ENCODE measurements around the gene STK4. TPM values are rescaled to one million over a fixed set of nuclear protein-coding genes. Genes with fewer than 3 reads are reported as not detected.

Gene STK4
- total RNA-seq, 1 experiment from 2014 or later: 52.7 TPM

DNA sequence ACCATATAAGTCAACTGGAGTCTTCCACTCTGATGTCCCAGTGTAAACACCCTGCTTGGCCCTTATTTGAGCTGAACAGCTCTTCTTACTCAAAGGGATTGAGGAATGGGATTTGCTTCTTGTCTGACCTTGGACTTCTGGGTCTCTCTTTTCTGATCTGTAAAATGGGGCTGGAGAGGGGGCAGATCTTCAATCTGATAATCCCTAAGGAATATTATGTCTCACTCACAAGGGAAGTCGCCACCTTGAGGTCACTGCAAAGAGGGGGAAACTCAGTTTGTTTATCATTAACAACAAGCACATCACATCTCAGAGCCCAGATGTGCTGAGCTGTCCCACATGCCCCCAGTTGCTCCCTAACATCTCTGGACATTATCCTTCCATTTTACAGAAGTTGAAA lies 119.6 kb downstream of the STK4 start:
- Histone ChIP-seq H3K27ac (ENCODE audit: low read depth, low read length, poor library complexity, severe bottlenecking) (no peak overlapping the region), H3K9me3 (ENCODE audit: low read depth, low read length, poor library complexity, severe bottlenecking) (no peaks in the 10 kb centered on the region), H3K4me3 (ENCODE audit: low read depth, low read length, poor library complexity, severe bottlenecking) (no peak overlapping the region), H3K27me3 (replicated peaks; ENCODE audit: insufficient read depth, low read depth, low read length, poor library complexity) (no peaks in the 10 kb centered on the region), H3K4me1 (ENCODE audit: insufficient read depth, low read length, poor library complexity, severe bottlenecking) (no peaks in the 10 kb centered on the region), H3K36me3 (ENCODE audit: insufficient read depth, low read length, poor library complexity, severe bottlenecking) (no peaks in the 10 kb centered on the region)
- CTCF ChIA-PET: no interaction called here
- TF ChIP-seq, protein P1, sequence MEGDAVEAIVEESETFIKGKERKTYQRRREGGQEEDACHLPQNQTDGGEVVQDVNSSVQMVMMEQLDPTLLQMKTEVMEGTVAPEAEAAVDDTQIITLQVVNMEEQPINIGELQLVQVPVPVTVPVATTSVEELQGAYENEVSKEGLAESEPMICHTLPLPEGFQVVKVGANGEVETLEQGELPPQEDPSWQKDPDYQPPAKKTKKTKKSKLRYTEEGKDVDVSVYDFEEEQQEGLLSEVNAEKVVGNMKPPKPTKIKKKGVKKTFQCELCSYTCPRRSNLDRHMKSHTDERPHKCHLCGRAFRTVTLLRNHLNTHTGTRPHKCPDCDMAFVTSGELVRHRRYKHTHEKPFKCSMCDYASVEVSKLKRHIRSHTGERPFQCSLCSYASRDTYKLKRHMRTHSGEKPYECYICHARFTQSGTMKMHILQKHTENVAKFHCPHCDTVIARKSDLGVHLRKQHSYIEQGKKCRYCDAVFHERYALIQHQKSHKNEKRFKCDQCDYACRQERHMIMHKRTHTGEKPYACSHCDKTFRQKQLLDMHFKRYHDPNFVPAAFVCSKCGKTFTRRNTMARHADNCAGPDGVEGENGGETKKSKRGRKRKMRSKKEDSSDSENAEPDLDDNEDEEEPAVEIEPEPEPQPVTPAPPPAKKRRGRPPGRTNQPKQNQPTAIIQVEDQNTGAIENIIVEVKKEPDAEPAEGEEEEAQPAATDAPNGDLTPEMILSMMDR (conservative IDR thresholded peaks at IDR 0.05; ENCODE audit: low read depth, low read length): no peak
- no peak for TF ChIP-seq EZH2 (IDR thresholded peaks at IDR 0.05; ENCODE audit: borderline replicate concordance, low read depth, low read length, poor library complexity, severe bottlenecking)
- intact Hi-C loops (cut with micrococcal nuclease; ENCODE audit: unreplicated experiment): no loop called here
- no peak for DNase-seq (ENCODE audit: low spot score)
- POLR2A ChIA-PET (ENCODE audit: low non-redundant PET): no interaction called here
- no TSS peak for BruUV-seq (replicated peaks)

DNA sequence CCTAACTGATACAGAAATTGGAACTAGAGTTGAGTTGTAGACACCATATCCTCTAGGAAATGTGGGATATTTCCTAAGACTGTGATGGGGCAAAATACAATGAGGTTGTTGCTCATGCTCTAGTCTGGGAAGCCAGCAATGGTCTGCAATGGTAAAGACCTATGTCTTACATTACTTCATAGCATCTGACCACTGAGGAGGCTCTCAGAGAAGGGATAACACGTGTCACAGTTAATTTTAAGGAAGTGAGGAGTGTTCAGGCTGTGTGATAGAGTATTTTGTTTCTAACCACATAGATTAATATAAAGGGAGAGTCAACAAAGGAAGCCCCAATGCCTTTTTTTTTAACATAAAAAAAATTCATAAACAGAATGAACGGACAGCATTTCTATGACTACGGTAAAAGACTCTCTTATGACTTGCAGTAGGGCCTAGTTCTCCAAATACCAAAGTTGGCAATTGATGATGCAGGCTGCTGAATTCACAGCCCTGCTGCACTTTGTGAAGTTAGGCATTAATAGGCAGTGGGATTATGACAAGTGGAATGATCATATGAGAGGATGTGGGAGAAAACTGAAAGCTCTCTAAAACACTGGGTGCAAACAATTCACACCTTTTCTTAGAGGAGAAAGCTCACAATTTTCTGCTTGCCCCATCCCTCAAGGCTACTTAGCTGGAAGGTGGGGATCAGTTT lies 120.9 kb downstream of the STK4 start:
- H3K27me3 ChIP-seq (replicated peaks; ENCODE audit: insufficient read depth, low read depth, low read length, poor library complexity): no peaks in the 10 kb centered on the region
- no peaks in the 10 kb centered on the region for H3K4me1 ChIP-seq (ENCODE audit: insufficient read depth, low read length, poor library complexity, severe bottlenecking)
- no peak overlapping the region for H3K4me3 ChIP-seq (ENCODE audit: low read depth, low read length, poor library complexity, severe bottlenecking)
- H3K36me3 ChIP-seq (ENCODE audit: insufficient read depth, low read length, poor library complexity, severe bottlenecking): no peaks in the 10 kb centered on the region
- CTCF ChIA-PET: no interaction called here
- TF ChIP-seq EZH2 (IDR thresholded peaks at IDR 0.05; ENCODE audit: borderline replicate concordance, low read depth, low read length, poor library complexity, severe bottlenecking): no peak
- TF ChIP-seq, protein P1 (conservative IDR thresholded peaks at IDR 0.05; ENCODE audit: low read depth, low read length): no peak
- no peaks in the 10 kb centered on the region for H3K9me3 ChIP-seq (ENCODE audit: low read depth, low read length, poor library complexity, severe bottlenecking)
- no peak for DNase-seq (ENCODE audit: low spot score)
- intact Hi-C loops (cut with micrococcal nuclease; ENCODE audit: unreplicated experiment): no loop called here
- POLR2A ChIA-PET (ENCODE audit: low non-redundant PET): no interaction called here
- no TSS peak for BruUV-seq (replicated peaks)
- no peak overlapping the region for H3K27ac ChIP-seq (ENCODE audit: low read depth, low read length, poor library complexity, severe bottlenecking)

DNA sequence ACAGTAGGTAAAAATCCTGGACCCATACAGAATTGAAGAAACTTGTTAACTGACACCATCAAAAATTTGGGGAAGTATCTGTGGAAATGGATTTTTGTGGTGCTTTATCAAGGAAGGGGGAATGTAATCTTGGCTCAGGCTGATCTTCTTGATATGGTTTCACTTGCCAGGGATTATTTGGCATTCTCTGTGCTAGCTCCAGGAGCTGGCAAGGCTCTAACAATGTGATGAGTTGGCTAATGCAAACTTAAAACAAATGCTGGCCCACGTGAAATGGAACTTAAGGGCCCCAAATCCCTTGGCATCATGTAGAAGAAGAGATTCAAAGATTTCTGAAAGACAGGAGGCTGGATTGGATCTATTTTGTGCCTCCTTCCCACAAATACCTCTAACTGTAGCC lies 121.5 kb downstream of the STK4 start:
- ChIA-PET POLR2A (ENCODE audit: low non-redundant PET) (no interaction called here), CTCF (no interaction called here)
- TF ChIP-seq, protein P1 (conservative IDR thresholded peaks at IDR 0.05; ENCODE audit: low read depth, low read length): no peak
- TF ChIP-seq EZH2 (IDR thresholded peaks at IDR 0.05; ENCODE audit: borderline replicate concordance, low read depth, low read length, poor library complexity, severe bottlenecking): no peak
- H3K4me3 ChIP-seq (ENCODE audit: low read depth, low read length, poor library complexity, severe bottlenecking): no peak overlapping the region
- H3K9me3 ChIP-seq (ENCODE audit: low read depth, low read length, poor library complexity, severe bottlenecking): no peaks in the 10 kb centered on the region
- H3K36me3 ChIP-seq (ENCODE audit: insufficient read depth, low read length, poor library complexity, severe bottlenecking): no peaks in the 10 kb centered on the region
- H3K4me1 ChIP-seq (ENCODE audit: insufficient read depth, low read length, poor library complexity, severe bottlenecking): no peaks in the 10 kb centered on the region
- intact Hi-C loops (cut with micrococcal nuclease; ENCODE audit: unreplicated experiment): no loop called here
- H3K27ac ChIP-seq (ENCODE audit: low read depth, low read length, poor library complexity, severe bottlenecking): no peak overlapping the region
- BruUV-seq (replicated peaks): no TSS peak
- no peak for DNase-seq (ENCODE audit: low spot score)
- H3K27me3 ChIP-seq (replicated peaks; ENCODE audit: insufficient read depth, low read depth, low read length, poor library complexity): no peaks in the 10 kb centered on the region
